ENCODE data around the gene IFNAR1.

DNA sequence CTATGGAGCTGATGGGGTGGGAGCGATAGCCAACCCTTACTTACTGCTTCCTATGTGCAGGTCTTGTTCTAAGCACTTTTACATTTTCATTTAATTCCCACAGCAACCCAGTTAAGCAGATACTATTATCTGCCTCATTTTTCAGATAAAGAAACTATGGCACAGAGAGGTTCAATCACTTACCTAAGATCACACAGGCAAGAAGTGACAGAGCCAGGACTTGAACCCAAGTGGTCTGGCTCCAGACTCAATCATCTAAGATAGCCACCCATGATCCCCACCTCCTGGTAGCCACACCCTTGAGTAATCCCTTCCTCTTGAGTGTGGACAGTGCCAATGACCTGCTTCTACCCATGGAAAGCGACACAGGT is 23.2 kb upstream of the IFNAR1 start:
- TF ChIP-seq POLR2A (IDR thresholded peaks at IDR 0.05; ENCODE audit: low read length) (no peak), GATA1 (IDR thresholded peaks at IDR 0.05; ENCODE audit: low read depth, low read length) (no peak)

All from erythroblast (primary cell).